Activated naive CD8-positive, alpha-beta T cell treated with anti-CD3 and anti-CD28 coated beads, Interleukin-2, amount 50 U/mL, for 24 hours (primary cell): ENCODE measurements around the gene EXOSC9.
A peak's percentile ranks its signal among the peaks of the same experiment; 100 is the strongest.

ENCODE experiments used
- ATAC-seq: fragments of 150-1000 bp; cut with Tn5 transposase; one replicate; pipeline ENCODE4 v1.10.0; 2021
- DNase-seq: peaks from one replicate; pipeline ENCODE4 v3.0.0; 2021
- H3K27ac Mint-ChIP-seq: one replicate; pipeline ENCODE4 v1.8.0; 2021; ENCODE audit warnings: mild to moderate bottlenecking, mixed read lengths
- H3K27me3 Mint-ChIP-seq: one replicate; pipeline ENCODE4 v1.8.0; 2021; ENCODE audit warnings: mixed read lengths
- H3K36me3 Mint-ChIP-seq: one replicate; pipeline ENCODE4 v1.8.0; 2021; ENCODE audit warnings: low read depth, mixed read lengths
- H3K4me1 Mint-ChIP-seq: one replicate; pipeline ENCODE4 v1.8.0; 2021; ENCODE audit warnings: mixed read lengths
- H3K4me3 Mint-ChIP-seq: one replicate; pipeline ENCODE4 v1.8.0; 2021; ENCODE audit warnings: mild to moderate bottlenecking, moderate library complexity, mixed read lengths
- H3K9me3 Mint-ChIP-seq: one replicate; pipeline ENCODE4 v1.8.0; 2021; ENCODE audit warnings: mixed read lengths

Gene EXOSC9

GRCh38 chr4:121799208-121799823, 1.8 kb upstream of the EXOSC9 start:
- Mint-ChIP-seq H3K27me3 (peaks cover 13% of the 10 kb centered on the region), H3K27ac (peak overlapping the region; percentile 97), H3K4me3 (peak overlapping the region; percentile 90), H3K4me1 (peaks cover 47% of the 10 kb centered on the region), H3K36me3 (peaks cover 21% of the 10 kb centered on the region), H3K9me3 (no peaks in the 10 kb centered on the region)
- DNase-seq (no peak), ATAC-seq (no peak)

DNA sequence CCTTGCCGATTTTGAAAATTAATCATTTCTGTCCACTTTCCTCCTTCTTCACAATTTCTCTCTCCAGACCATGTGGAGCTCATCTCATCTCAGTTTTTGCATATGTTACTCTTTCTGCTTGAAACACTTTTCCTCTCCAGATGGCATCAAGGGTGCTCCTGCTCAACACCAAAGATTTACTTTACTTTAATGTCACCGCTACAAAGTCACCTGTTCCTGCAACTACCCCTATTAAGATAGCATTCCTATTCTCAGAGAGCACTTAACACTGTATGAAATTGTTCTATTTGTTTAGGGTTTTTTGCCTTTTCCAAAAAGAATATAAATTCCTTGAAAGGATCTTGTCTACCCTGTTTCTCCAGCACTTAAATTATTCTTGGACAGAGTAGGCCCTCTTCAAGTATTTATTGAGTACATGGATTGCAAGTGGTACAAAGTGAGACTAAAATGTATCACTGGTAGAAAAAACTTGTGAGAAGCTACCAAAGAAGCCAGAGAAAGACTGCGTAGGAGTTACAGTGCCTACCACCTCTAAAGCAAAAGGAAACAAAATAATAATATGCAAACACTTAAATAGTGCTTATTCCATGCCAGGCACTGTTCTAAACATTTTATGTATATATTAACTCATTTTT, 1.1 kb upstream of the EXOSC9 start:
- DNase-seq, result no peak
- peak overlapping the region; percentile 90 for H3K4me3 Mint-ChIP-seq
- peak overlapping the region; percentile 97 for H3K27ac Mint-ChIP-seq
- H3K36me3 Mint-ChIP-seq, result peaks cover 26% of the 10 kb centered on the region
- H3K9me3 Mint-ChIP-seq, result no peaks in the 10 kb centered on the region
- no peak for ATAC-seq
- H3K27me3 Mint-ChIP-seq, result peaks cover 7% of the 10 kb centered on the region
- peaks cover 49% of the 10 kb centered on the region for H3K4me1 Mint-ChIP-seq

GRCh38 chr4:121800638-121800960, 524 bp upstream of the EXOSC9 start:
- Mint-ChIP-seq H3K36me3 (peaks cover 32% of the 10 kb centered on the region), H3K27me3 (peaks cover 3% of the 10 kb centered on the region), H3K4me3 (peak overlapping the region; percentile 90), H3K9me3 (no peaks in the 10 kb centered on the region), H3K27ac (peak overlapping the region; percentile 97), H3K4me1 (peaks cover 50% of the 10 kb centered on the region)
- DNase-seq (no peak), ATAC-seq (peak; percentile 12)

GRCh38 chr4:121801715-121802075, 572 bp downstream of the EXOSC9 start:
- H3K36me3 Mint-ChIP-seq, result peaks cover 37% of the 10 kb centered on the region
- peak overlapping the region; percentile 97 for H3K27ac Mint-ChIP-seq
- DNase-seq (no peak), ATAC-seq (no peak)
- peaks cover 50% of the 10 kb centered on the region for H3K4me1 Mint-ChIP-seq
- H3K9me3 Mint-ChIP-seq, result no peaks in the 10 kb centered on the region
- peaks cover 3% of the 10 kb centered on the region for H3K27me3 Mint-ChIP-seq
- H3K4me3 Mint-ChIP-seq, result peak overlapping the region; percentile 90

- H3K36me3 Mint-ChIP-seq, result peaks cover 55% of the 10 kb centered on the region
- peaks cover 26% of the 10 kb centered on the region for H3K4me1 Mint-ChIP-seq
- no peak overlapping the region for H3K4me3 Mint-ChIP-seq
- no peaks in the 10 kb centered on the region for H3K9me3 Mint-ChIP-seq
- no peaks in the 10 kb centered on the region for H3K27me3 Mint-ChIP-seq
- H3K27ac Mint-ChIP-seq, result no peak overlapping the region
- DNase-seq, result no peak
- ATAC-seq, result no peak
Measured at GRCh38 chr4:121806411-121806810, 5.3 kb downstream of the EXOSC9 start.

- no peaks in the 10 kb centered on the region for H3K4me1 Mint-ChIP-seq
- no peak for ATAC-seq
- no peak overlapping the region for H3K27ac Mint-ChIP-seq
- H3K27me3 Mint-ChIP-seq, result no peaks in the 10 kb centered on the region
- H3K9me3 Mint-ChIP-seq, result no peaks in the 10 kb centered on the region
- no peak for DNase-seq
- peaks cover 50% of the 10 kb centered on the region for H3K36me3 Mint-ChIP-seq
- H3K4me3 Mint-ChIP-seq, result no peak overlapping the region
Measured at GRCh38 chr4:121811122-121811521, 10.0 kb downstream of the EXOSC9 start.

- Mint-ChIP-seq H3K36me3 (peaks cover 65% of the 10 kb centered on the region), H3K9me3 (no peaks in the 10 kb centered on the region), H3K4me1 (peaks cover 7% of the 10 kb centered on the region), H3K27ac (no peak overlapping the region), H3K4me3 (no peak overlapping the region), H3K27me3 (no peaks in the 10 kb centered on the region)
- DNase-seq (no peak), ATAC-seq (no peak)
Measured at GRCh38 chr4:121814756-121815155, 13.6 kb downstream of the EXOSC9 start.

- ATAC-seq (no peak), DNase-seq (no peak)
- Mint-ChIP-seq H3K27me3 (no peaks in the 10 kb centered on the region), H3K9me3 (no peaks in the 10 kb centered on the region), H3K27ac (no peak overlapping the region), H3K4me3 (no peak overlapping the region), H3K36me3 (peaks cover 70% of the 10 kb centered on the region), H3K4me1 (peaks cover 21% of the 10 kb centered on the region)
Measured at GRCh38 chr4:121817006-121817405, 15.9 kb downstream of the EXOSC9 start.

GRCh38 chr4:121817701-121818100, 16.6 kb downstream of the EXOSC9 start:
- peaks cover 74% of the 10 kb centered on the region for H3K36me3 Mint-ChIP-seq
- ATAC-seq (no peak), DNase-seq (no peak)
- H3K27ac Mint-ChIP-seq, result no peak overlapping the region
- no peaks in the 10 kb centered on the region for H3K27me3 Mint-ChIP-seq
- peaks cover 27% of the 10 kb centered on the region for H3K4me1 Mint-ChIP-seq
- no peaks in the 10 kb centered on the region for H3K9me3 Mint-ChIP-seq
- no peak overlapping the region for H3K4me3 Mint-ChIP-seq

DNA sequence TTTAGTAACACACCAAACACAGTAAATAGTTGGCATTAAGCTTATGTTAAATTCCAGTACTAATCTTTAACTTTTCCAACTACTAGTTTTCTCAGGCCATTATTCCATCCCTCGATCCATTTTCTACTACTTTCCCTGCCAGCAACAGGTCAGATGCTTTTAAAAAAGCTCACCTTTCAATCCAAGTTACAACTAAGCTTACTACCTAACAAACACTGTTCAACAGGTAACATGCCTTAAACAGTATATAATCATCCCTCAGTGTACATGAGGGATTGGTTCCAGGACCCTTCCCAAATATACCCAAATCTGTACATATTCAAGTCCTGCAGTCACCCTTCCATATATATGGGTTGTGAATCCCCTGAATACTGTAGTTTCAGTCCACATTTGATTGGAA, 17.1 kb downstream of the EXOSC9 start:
- DNase-seq, result no peak
- no peaks in the 10 kb centered on the region for H3K27me3 Mint-ChIP-seq
- no peak overlapping the region for H3K4me3 Mint-ChIP-seq
- peak overlapping the region; percentile 34 for H3K27ac Mint-ChIP-seq
- ATAC-seq, result no peak
- H3K9me3 Mint-ChIP-seq, result no peaks in the 10 kb centered on the region
- peaks cover 29% of the 10 kb centered on the region for H3K4me1 Mint-ChIP-seq
- H3K36me3 Mint-ChIP-seq, result peaks cover 75% of the 10 kb centered on the region

- DNase-seq (no peak), ATAC-seq (no peak)
- H3K4me3 Mint-ChIP-seq, result no peak overlapping the region
- H3K27ac Mint-ChIP-seq, result peak overlapping the region; percentile 10
- H3K27me3 Mint-ChIP-seq, result no peaks in the 10 kb centered on the region
- peaks cover 70% of the 10 kb centered on the region for H3K36me3 Mint-ChIP-seq
- H3K9me3 Mint-ChIP-seq, result no peaks in the 10 kb centered on the region
- peaks cover 36% of the 10 kb centered on the region for H3K4me1 Mint-ChIP-seq
Measured at GRCh38 chr4:121819216-121819965, 18.3 kb downstream of the EXOSC9 start.

DNA sequence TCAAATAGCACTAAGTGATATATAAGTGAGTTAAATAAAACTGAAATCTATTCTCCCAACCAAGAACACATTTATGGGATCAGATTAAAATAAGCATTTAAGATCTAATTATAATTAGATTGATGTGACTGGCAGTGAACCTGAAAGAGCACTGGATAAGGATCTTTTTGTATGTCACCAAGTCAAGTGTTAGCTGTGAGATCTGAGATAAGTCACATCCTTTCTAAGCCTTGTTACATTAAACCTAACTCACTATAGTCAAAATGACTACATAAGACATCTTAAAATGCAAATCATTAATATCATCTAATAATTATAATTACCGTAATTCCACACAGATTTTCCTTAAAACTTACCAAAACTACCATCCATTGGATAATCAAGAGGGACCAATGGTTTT, 20.9 kb downstream of the EXOSC9 start:
- Mint-ChIP-seq H3K36me3 (peaks cover 54% of the 10 kb centered on the region), H3K27ac (no peak overlapping the region), H3K27me3 (no peaks in the 10 kb centered on the region), H3K4me1 (peaks cover 37% of the 10 kb centered on the region), H3K9me3 (no peaks in the 10 kb centered on the region), H3K4me3 (peak overlapping the region; percentile 99)
- DNase-seq, result no peak
- ATAC-seq, result no peak

GRCh38 chr4:121822796-121823504, 21.8 kb downstream of the EXOSC9 start:
- H3K4me1 Mint-ChIP-seq, result peaks cover 37% of the 10 kb centered on the region
- H3K36me3 Mint-ChIP-seq, result peaks cover 50% of the 10 kb centered on the region
- H3K27ac Mint-ChIP-seq, result peak overlapping the region; percentile 84
- H3K4me3 Mint-ChIP-seq, result peak overlapping the region; percentile 99
- peak; percentile 39 for DNase-seq
- no peaks in the 10 kb centered on the region for H3K27me3 Mint-ChIP-seq
- H3K9me3 Mint-ChIP-seq, result no peaks in the 10 kb centered on the region
- ATAC-seq, result peak; percentile 45

GRCh38 chr4:121823505-121824170, 22.5 kb downstream of the EXOSC9 start, which contains the start of gene CCNA2:
TSS of gene CCNA2 (minus strand) at chr4:121823883. CDS start at chr4:121823628, 255 bp downstream.
- Mint-ChIP-seq H3K27me3 (no peaks in the 10 kb centered on the region), H3K9me3 (no peaks in the 10 kb centered on the region), H3K4me1 (peaks cover 37% of the 10 kb centered on the region), H3K4me3 (peak within 1 kb of the TSS; percentile 99), H3K36me3 (peaks cover 46% of the 10 kb centered on the region), H3K27ac (peak within 1 kb of the TSS; percentile 84)
- ATAC-seq (peak; percentile 94), DNase-seq (peak; percentile 96)
